Measurements from ENCODE around the gene SH3BGR.
"Not testable (repeated sequence)": the region's sequence is repeated elsewhere in the genome, so short reads cannot be mapped to it uniquely, and the experiment has no call there.

SH3BGR gene

GRCh38 chr21:39533545-39534380, 82.0 kb downstream of the SH3BGR start:
- Histone ChIP-seq H3K9me3 (ENCODE audit: control extremely low read depth in 1 of 5, control insufficient read depth in 4 of 5, insufficient read depth in 2 of 5, low read depth in 1 of 5, low read length in 4 of 5) (peaks cover 0 to 2% (median 0%) of the 10 kb centered on the region in 5 experiments), H3K36me3 (ENCODE audit: control insufficient read depth in 4 of 4, insufficient read depth in 4 of 4, low read length in 3 of 4) (no peaks in the 10 kb centered on the region), H3K27me3 (replicated peaks in 2 of 5; ENCODE audit: control insufficient read depth in 4 of 5, insufficient read depth in 5 of 5, low read length in 4 of 5) (peaks cover 0 to 19% (median 6%) of the 10 kb centered on the region in 5 experiments), H3K4me1 (ENCODE audit: control extremely low read depth in 1 of 4, control insufficient read depth in 4 of 4, insufficient read depth in 4 of 4, low read length in 3 of 4) (no peaks in the 10 kb centered on the region), H3K4me3 (ENCODE audit: control insufficient read depth in 1 of 7, extremely low read depth in 1 of 7, insufficient read depth in 4 of 7, low read depth in 2 of 7, low read length in 6 of 7) (no peak overlapping the region), H3K27ac (ENCODE audit: insufficient read depth in 1 of 2, low read depth in 1 of 2, low read length in 2 of 2, poor library complexity in 1 of 2, severe bottlenecking in 2 of 2) (no peak overlapping the region)
- no peak for DNase-seq
- ChIA-PET CTCF (interaction anchor here (0.7 to 2.0 kb wide), 3 partner anchors 12 to 596 kb away, joined by 4 to 6 read pairs (median 5); no protein-coding TSS in a partner anchor), POLR2A (no interaction called here)
- no CpG with 5 or more reads among the region's 6 CpGs for WGBS (ENCODE audit: insufficient coverage)

DNA sequence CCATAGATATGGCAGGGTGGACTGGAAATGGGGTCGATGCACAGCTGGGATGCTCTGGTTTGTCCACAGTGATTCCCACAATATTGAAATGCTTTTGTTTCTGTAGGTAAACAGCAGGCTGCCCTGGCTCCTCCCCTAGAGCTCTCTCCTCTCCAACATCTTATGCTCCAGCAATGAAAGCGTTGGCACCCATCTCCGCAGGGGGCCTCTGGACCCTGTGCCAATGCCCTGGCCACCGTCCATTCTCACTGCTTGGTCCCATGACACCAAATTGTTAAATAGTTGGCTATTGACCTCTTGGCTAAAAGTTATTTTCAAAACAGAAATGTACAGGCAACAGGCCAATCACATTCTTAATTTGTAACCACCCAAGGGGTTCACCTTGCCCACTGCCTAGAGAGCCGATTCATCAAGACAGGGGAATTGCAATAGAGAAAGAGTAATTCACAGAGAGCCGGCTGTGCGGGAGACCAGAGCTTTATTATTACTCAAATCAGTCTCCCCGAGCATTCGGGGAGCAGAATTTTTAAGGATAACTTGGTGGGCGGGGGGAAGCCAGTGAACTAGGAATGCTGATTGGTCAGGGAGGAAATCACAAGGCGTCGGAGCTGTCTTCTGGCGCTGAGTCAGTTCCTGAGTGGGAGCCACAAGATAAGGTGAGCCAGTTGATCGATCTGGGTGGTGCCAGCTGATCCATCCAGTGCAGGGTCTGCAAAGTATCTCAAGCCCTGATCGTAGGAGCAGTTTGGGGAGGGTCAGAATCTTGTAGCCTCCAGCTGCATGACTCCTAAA, 84.1 kb downstream of the SH3BGR start:
- DNase-seq: no peak
- WGBS (ENCODE audit: insufficient coverage): 80% methylated on average over 9 of the region's 15 CpGs
- CTCF ChIA-PET: no interaction called here

DNA sequence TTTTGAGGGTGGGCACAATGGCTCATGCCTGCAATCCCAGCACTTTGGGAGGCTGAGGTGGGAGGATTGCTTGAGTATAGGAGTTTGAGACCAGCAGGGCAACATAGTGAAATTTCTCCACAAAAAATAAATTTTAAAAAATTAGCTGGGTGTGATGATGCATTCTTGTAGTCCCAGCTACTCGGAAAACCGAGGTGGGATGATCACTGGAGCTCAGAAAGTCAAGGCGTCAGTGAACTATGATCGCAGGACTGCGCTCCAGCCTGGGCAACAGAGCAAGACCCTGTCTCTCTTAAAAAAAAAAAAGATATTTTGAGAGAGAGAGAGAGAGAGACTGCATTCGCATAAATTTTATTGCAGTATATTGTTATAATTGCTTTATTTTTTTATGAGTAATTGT, 85.1 kb downstream of the SH3BGR start:
- Histone ChIP-seq H3K36me3 (ENCODE audit: control insufficient read depth in 4 of 4, insufficient read depth in 4 of 4, low read length in 3 of 4) (no peaks in the 10 kb centered on the region), H3K27me3 (replicated peaks in 2 of 5; ENCODE audit: control insufficient read depth in 4 of 5, insufficient read depth in 5 of 5, low read length in 4 of 5) (peaks cover 0 to 12% (median 2%) of the 10 kb centered on the region in 5 experiments), H3K9me3 (ENCODE audit: control extremely low read depth in 1 of 5, control insufficient read depth in 4 of 5, insufficient read depth in 2 of 5, low read depth in 1 of 5, low read length in 4 of 5) (peaks cover 0 to 2% (median 0%) of the 10 kb centered on the region in 5 experiments), H3K4me3 (ENCODE audit: control insufficient read depth in 1 of 7, extremely low read depth in 1 of 7, insufficient read depth in 4 of 7, low read depth in 2 of 7, low read length in 6 of 7) (no peak overlapping the region), H3K27ac (ENCODE audit: insufficient read depth in 1 of 2, low read depth in 1 of 2, low read length in 2 of 2, poor library complexity in 1 of 2, severe bottlenecking in 2 of 2) (no peak overlapping the region), H3K4me1 (ENCODE audit: control extremely low read depth in 1 of 4, control insufficient read depth in 4 of 4, insufficient read depth in 4 of 4, low read length in 3 of 4) (no peaks in the 10 kb centered on the region)
- CTCF ChIA-PET: no interaction called here
- WGBS (ENCODE audit: insufficient coverage): 100% methylated on average over 3 of the region's 6 CpGs
- no peak for DNase-seq
- POLR2A ChIA-PET: interaction anchor here (0.6 kb wide), 1 partner anchor 172 kb away, joined by 3 read pairs; no protein-coding TSS in a partner anchor

More for the DNA sequence above, 84.1 kb downstream of the SH3BGR start:
- Histone ChIP-seq H3K27ac (ENCODE audit: insufficient read depth in 1 of 2, low read depth in 1 of 2, low read length in 2 of 2, poor library complexity in 1 of 2, severe bottlenecking in 2 of 2) (no peak overlapping the region), H3K4me3 (ENCODE audit: control insufficient read depth in 1 of 7, extremely low read depth in 1 of 7, insufficient read depth in 4 of 7, low read depth in 2 of 7, low read length in 6 of 7) (no peak overlapping the region), H3K27me3 (replicated peaks in 2 of 5; ENCODE audit: control insufficient read depth in 4 of 5, insufficient read depth in 5 of 5, low read length in 4 of 5) (peaks cover 0 to 12% (median 2%) of the 10 kb centered on the region in 5 experiments), H3K9me3 (ENCODE audit: control extremely low read depth in 1 of 5, control insufficient read depth in 4 of 5, insufficient read depth in 2 of 5, low read depth in 1 of 5, low read length in 4 of 5) (peaks cover 0 to 2% (median 0%) of the 10 kb centered on the region in 5 experiments), H3K36me3 (ENCODE audit: control insufficient read depth in 4 of 4, insufficient read depth in 4 of 4, low read length in 3 of 4) (no peaks in the 10 kb centered on the region), H3K4me1 (ENCODE audit: control extremely low read depth in 1 of 4, control insufficient read depth in 4 of 4, insufficient read depth in 4 of 4, low read length in 3 of 4) (no peaks in the 10 kb centered on the region)
- POLR2A ChIA-PET: no interaction called here

- Histone ChIP-seq H3K27ac (ENCODE audit: insufficient read depth in 1 of 2, low read depth in 1 of 2, low read length in 2 of 2, poor library complexity in 1 of 2, severe bottlenecking in 2 of 2) (no peak overlapping the region), H3K9me3 (ENCODE audit: control extremely low read depth in 1 of 5, control insufficient read depth in 4 of 5, insufficient read depth in 2 of 5, low read depth in 1 of 5, low read length in 4 of 5) (peaks cover 0 to 2% (median 0%) of the 10 kb centered on the region in 5 experiments), H3K4me3 (ENCODE audit: control insufficient read depth in 1 of 7, extremely low read depth in 1 of 7, insufficient read depth in 4 of 7, low read depth in 2 of 7, low read length in 6 of 7) (no peak overlapping the region), H3K27me3 (replicated peaks in 2 of 5; ENCODE audit: control insufficient read depth in 4 of 5, insufficient read depth in 5 of 5, low read length in 4 of 5) (peaks cover 0 to 12% (median 2%) of the 10 kb centered on the region in 5 experiments), H3K36me3 (ENCODE audit: control insufficient read depth in 4 of 4, insufficient read depth in 4 of 4, low read length in 3 of 4) (no peaks in the 10 kb centered on the region), H3K4me1 (ENCODE audit: control extremely low read depth in 1 of 4, control insufficient read depth in 4 of 4, insufficient read depth in 4 of 4, low read length in 3 of 4) (no peaks in the 10 kb centered on the region)
- no CpG with 5 or more reads among the region's 1 CpG for WGBS (ENCODE audit: insufficient coverage)
- DNase-seq: no peak
- ChIA-PET CTCF (no interaction called here), POLR2A (no interaction called here)
Observed at GRCh38 chr21:39537571-39537970, 85.8 kb downstream of the SH3BGR start.

DNA sequence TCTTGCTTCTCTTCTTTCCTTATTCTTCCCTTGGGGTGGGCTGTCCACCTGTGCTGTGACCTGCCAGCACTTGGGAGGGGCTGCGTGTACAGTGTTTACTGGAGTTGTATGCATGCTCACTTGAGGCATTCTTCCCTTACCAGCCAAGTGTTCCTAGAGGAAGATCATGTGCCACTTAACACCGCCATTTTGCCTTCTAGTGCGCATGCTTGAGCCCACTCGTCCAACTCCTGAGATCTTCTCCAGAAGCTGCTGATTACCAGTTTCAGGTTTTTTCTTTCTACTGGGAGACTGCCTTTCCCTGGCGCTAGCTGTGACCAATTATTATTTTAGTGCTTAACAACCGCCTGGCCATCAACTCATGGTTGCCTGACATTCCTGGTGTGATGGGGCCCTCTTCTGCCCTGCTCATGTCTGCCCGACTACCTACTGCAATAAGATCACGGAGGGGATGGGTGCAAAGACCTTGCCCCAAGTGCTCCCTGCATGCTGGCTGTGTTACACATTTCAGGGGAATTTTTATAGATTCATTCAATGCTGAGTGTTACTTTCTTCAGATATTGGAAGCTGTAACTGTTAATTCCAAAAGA, 86.8 kb downstream of the SH3BGR start:
- Histone ChIP-seq H3K9me3 (ENCODE audit: control extremely low read depth in 1 of 5, control insufficient read depth in 4 of 5, insufficient read depth in 2 of 5, low read depth in 1 of 5, low read length in 4 of 5) (peaks cover 0 to 2% (median 0%) of the 10 kb centered on the region in 5 experiments), H3K36me3 (ENCODE audit: control insufficient read depth in 4 of 4, insufficient read depth in 4 of 4, low read length in 3 of 4) (no peaks in the 10 kb centered on the region), H3K4me1 (ENCODE audit: control extremely low read depth in 1 of 4, control insufficient read depth in 4 of 4, insufficient read depth in 4 of 4, low read length in 3 of 4) (no peaks in the 10 kb centered on the region), H3K27ac (ENCODE audit: insufficient read depth in 1 of 2, low read depth in 1 of 2, low read length in 2 of 2, poor library complexity in 1 of 2, severe bottlenecking in 2 of 2) (no peak overlapping the region), H3K27me3 (replicated peaks in 2 of 5; ENCODE audit: control insufficient read depth in 4 of 5, insufficient read depth in 5 of 5, low read length in 4 of 5) (peaks cover 0 to 12% (median under 1%) of the 10 kb centered on the region in 5 experiments), H3K4me3 (ENCODE audit: control insufficient read depth in 1 of 7, extremely low read depth in 1 of 7, insufficient read depth in 4 of 7, low read depth in 2 of 7, low read length in 6 of 7) (no peak overlapping the region)
- ChIA-PET POLR2A (no interaction called here), CTCF (no interaction called here)
- no peak for DNase-seq
- 95% methylated on average over 6 of the region's 8 CpGs for WGBS (ENCODE audit: insufficient coverage)

DNA sequence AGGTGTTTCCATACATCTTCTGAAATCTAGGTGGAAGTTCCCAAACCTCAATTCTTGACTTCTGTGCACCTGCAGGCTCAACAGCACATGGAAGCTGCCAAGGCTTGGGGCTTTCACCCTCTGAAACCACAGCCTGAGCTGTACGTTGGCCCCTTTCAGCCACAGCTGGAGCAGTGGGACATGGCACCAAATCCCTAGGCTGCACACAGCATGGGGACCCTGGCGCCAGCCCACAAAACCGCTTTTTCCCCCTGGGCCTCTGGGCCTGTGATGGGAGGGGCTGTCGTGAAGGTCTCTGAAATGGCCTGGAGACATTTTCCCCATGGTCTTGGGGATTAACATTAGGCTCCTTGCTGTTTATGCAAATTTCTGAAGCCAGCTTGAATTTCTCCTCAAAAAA, 88.6 kb downstream of the SH3BGR start:
- peaks cover 0 to 12% (median 0%) of the 10 kb centered on the region in 5 experiments for H3K27me3 ChIP-seq (replicated peaks in 2 of 5; ENCODE audit: control insufficient read depth in 4 of 5, insufficient read depth in 5 of 5, low read length in 4 of 5)
- H3K4me3 ChIP-seq (ENCODE audit: control insufficient read depth in 1 of 7, extremely low read depth in 1 of 7, insufficient read depth in 4 of 7, low read depth in 2 of 7, low read length in 6 of 7); POLR2A ChIA-PET; H3K9me3 ChIP-seq (ENCODE audit: control extremely low read depth in 1 of 5, control insufficient read depth in 4 of 5, insufficient read depth in 2 of 5, low read depth in 1 of 5, low read length in 4 of 5); H3K27ac ChIP-seq (ENCODE audit: insufficient read depth in 1 of 2, low read depth in 1 of 2, low read length in 2 of 2, poor library complexity in 1 of 2, severe bottlenecking in 2 of 2); H3K36me3 ChIP-seq (ENCODE audit: control insufficient read depth in 4 of 4, insufficient read depth in 4 of 4, low read length in 3 of 4); H3K4me1 ChIP-seq (ENCODE audit: control extremely low read depth in 1 of 4, control insufficient read depth in 4 of 4, insufficient read depth in 4 of 4, low read length in 3 of 4); CTCF ChIA-PET; DNase-seq: not testable (repeated sequence)
- WGBS (ENCODE audit: insufficient coverage): 100% methylated on average over 4 of the region's 4 CpGs
